GM10266 (cell line): Measurements from ENCODE around the gene PRKG1.

Source experiments
- DNase-seq: peaks from one replicate; pipeline ENCODE4 v3.0.0; 2012; ENCODE audit errors: extremely low spot score
- TF ChIP-seq, protein P1 (sequence below): IDR thresholded peaks from 2 replicates; pipeline ENCODE4 v1.5.1; 2012; ENCODE audit warnings: mild to moderate bottlenecking, low read depth; ENCODE audit not compliant: control insufficient read depth, insufficient read depth; ENCODE audit errors: missing control alignments

PRKG1 gene

DNA sequence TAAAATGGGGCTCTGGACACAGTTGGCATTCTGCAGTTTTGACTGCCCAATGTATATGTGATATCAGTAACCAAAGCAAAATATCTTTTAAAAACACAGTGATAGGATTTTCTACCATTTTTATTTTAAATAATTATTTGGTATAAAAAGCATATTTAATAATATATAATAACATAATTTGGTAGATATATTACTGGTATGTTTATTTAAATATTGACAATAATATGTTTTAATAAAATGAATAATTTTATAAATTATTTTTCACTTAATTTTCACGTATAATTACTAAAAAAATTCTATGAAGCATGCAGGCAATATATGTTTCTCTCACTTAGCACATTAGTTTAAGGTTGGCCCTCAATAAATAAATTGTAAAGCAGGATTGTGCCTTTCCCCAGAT is 269.1 kb downstream of the PRKG1 start:
- no peak for DNase-seq
- TF ChIP-seq, protein P1, sequence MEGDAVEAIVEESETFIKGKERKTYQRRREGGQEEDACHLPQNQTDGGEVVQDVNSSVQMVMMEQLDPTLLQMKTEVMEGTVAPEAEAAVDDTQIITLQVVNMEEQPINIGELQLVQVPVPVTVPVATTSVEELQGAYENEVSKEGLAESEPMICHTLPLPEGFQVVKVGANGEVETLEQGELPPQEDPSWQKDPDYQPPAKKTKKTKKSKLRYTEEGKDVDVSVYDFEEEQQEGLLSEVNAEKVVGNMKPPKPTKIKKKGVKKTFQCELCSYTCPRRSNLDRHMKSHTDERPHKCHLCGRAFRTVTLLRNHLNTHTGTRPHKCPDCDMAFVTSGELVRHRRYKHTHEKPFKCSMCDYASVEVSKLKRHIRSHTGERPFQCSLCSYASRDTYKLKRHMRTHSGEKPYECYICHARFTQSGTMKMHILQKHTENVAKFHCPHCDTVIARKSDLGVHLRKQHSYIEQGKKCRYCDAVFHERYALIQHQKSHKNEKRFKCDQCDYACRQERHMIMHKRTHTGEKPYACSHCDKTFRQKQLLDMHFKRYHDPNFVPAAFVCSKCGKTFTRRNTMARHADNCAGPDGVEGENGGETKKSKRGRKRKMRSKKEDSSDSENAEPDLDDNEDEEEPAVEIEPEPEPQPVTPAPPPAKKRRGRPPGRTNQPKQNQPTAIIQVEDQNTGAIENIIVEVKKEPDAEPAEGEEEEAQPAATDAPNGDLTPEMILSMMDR, result no peak

DNA sequence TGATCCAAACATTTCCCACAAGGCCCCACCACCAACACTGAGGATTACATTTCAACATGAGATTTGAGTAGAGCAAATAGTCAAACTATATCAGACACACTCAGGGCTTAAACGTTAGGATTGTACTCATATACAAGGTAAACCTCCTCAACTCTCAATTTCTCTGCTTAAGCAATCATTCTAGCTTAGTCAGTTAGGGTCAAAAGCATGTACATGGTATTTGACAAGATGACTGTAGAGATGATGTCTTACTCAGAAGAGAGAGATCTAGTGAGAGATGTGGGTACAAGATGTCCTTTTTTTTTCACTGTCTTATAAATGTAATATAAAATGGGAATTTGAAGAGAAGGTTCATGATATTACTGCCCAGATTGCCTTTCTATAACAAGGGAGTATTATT is 270.1 kb downstream of the PRKG1 start:
- DNase-seq, result no peak
- TF ChIP-seq, protein P1, result no peak

DNA sequence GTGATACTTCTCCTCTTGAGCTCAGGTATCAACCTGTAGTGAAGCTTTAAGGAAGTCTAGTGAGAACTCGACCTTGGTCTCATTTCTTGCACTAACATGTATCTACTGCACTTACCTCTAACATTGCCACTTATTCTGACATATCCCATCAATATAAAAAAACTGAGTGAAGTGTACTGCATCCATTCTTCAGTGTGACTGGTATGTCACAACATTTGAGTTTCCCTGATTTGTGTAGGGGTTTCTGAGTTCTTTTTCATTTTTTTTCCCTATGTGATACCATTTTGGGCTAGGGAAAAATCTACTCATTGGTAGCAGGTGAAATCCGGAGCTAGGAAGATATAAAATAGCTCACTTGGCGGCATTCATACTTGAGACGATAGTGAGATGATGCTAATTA is 274.3 kb downstream of the PRKG1 start:
- DNase-seq, result no peak
- TF ChIP-seq, protein P1, result no peak

DNA sequence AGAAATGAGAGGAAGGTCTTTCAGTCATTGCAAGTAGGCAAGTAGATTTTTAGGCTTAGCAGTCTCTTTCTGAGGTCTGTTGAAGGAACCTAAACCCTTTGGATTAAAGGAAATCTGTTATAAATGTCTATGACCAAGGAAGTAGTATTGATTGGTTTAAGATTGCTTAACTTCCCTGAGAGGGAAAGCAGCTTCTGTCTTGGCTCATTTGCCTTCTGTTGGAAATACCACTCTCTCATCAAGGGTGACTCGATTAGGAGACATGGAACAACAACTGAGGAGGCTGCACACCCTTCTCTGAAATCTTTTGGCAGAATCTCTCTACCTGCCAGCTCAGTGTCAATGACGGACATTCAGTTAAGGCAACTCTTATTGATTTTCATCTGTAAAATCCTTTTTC is 282.9 kb downstream of the PRKG1 start:
- no peak for DNase-seq
- TF ChIP-seq, protein P1, result no peak

DNA sequence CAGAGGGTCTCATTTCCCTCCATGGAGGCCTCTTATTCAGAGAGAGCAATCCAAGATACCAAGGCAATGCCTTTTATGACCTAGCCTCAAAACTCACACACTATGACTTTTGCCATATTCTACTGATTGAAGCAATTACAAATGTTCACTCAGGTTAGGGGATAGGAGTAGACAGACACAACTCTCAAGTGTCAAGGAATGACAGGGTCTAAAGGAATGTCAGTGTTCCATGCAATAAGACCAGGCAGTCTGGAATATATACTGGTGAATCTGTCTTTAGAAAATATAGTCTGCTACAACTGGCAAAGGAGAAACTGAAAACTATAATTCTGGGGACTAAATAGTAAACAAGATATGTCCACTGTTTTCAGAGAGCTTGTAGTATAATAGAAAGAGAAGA is 283.9 kb downstream of the PRKG1 start:
- no peak for DNase-seq
- TF ChIP-seq, protein P1, result no peak

DNA sequence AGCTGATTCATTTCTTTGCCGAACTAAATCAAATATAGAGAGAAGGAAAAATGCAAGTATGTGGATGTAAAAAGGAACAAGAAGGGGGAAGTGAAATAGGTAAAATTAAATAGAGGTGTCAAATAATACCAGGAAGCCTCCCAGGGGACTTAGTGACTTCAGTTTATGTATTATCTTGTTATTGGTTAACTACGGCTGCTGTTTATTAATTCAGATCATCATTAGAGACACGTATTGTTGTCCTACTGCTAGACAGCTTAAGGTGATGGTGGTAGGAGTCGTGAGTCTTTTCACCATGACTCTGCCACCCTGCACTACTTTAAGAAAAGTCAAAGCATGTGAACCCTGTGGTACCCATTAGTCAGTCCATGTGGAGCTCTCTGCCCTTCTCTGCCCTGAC is 289.1 kb downstream of the PRKG1 start:
- DNase-seq, result no peak
- TF ChIP-seq, protein P1, result no peak

DNA sequence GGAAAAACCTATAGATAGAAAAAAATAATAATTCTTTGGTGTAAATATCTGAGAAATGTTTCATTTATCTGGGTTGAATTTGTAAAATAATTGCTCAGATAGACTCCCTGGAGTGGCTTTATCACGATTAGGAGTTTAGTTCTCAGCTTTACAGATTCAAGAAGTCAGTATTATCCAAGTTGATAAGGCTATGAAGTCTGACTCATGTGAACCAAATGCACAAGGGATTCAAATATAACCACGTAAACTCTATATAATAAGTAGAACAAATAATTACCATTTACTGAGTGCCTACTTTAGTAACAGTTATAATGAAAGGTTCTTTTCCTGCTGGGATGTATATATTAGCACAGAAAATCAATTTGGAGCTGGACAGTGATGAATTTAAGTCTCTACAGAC is 290.4 kb downstream of the PRKG1 start:
- TF ChIP-seq, protein P1, result no peak
- DNase-seq, result no peak
